Astrocyte of the hippocampus (primary cell): Measurements from ENCODE around the gene TIGD7.

Experiments used
- DNase-seq: peaks from one replicate; pipeline ENCODE4 v3.0.0; 2011; ENCODE audit warnings: low read depth, low spot score

TIGD7 gene, protein sequence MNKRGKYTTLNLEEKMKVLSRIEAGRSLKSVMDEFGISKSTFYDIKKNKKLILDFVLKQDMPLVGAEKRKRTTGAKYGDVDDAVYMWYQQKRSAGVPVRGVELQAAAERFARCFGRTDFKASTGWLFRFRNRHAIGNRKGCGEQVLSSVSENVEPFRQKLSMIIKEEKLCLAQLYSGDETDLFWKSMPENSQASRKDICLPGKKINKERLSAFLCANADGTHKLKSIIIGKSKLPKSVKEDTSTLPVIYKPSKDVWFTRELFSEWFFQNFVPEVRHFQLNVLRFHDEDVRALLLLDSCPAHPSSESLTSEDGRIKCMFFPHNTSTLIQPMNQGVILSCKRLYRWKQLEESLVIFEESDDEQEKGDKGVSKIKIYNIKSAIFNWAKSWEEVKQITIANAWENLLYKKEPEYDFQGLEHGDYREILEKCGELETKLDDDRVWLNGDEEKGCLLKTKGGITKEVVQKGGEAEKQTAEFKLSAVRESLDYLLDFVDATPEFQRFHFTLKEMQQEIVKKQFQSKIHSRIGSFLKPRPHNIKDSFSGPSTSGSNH

DNA sequence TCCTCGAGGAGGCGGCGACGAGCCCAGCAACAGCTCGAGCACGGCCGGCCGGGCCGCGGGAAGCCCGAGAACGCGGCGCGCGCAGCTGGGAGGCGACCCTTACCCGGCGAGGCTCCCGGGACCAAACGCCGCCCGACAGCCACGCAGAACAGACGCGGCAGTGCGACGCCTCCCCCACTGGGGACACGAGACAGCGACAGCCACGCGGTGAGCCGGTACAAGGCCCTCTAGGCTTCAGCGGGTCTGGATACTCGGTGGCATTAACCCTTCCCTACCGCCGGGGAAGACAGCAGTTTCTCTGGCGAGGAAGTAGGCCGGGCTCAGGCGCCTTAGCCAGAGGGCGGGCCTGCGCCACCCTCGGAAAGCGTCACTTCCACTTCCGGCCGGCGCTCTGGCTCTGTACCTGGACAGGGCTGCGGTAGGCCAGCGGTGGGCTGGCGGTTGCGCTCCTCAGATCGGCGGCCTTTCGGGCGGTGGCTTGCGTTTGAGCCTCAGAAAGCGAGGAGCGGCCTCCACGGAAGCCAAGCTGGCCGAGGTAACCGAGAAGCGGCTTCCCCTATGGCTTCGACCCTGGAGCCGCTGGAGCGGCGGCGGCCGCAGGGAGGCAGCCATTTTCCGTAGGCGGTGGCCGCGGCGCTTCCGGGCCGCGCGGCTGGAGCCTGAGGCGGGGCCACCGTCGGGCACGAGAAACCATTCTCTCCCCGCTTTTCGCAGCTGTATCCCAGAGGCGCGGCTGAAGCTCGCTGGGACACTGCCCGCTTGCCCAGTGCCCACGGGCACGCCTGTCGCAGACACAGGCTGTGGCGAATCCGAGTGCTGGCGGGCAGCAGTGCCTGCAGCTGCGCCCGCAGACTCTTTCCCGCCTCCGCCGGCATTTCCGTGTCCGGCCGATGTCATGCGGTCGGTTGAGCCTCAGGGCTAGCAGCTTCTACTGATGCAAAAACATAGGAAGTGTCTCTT is at the start of gene TIGD7, which contains the start of gene ZNF75A:
TIGD7 (minus strand) TSS at position 322 of the 960 bp plus-strand sequence. CDS start 4,816 bp downstream, outside the sequence.
ZNF75A (plus strand) TSS at position 389 of the 960 bp plus-strand sequence. CDS start 2,932 bp downstream, outside the sequence.
- DNase-seq: peak; percentile 96

DNA sequence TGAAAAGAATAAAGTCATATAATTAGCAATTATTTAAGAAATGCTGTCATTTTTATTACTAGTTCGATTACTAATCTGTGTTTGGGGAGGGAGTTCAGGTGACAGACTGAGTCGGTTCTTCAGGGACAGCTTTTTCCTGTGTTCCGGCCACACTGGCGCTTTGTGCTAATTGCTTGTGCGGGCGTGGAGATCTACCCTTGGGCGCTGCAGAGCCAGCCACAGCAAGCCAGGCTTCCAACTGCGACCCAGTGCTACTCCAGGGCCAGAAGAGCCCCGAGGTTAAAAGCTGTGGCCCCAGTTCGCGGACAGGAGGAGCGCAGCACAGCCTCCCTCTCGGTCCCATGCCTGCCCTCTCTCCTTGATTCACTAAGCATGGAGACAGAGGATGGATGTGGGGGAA is 43.9 kb upstream of the TIGD7 start:
- no peak for DNase-seq

DNA sequence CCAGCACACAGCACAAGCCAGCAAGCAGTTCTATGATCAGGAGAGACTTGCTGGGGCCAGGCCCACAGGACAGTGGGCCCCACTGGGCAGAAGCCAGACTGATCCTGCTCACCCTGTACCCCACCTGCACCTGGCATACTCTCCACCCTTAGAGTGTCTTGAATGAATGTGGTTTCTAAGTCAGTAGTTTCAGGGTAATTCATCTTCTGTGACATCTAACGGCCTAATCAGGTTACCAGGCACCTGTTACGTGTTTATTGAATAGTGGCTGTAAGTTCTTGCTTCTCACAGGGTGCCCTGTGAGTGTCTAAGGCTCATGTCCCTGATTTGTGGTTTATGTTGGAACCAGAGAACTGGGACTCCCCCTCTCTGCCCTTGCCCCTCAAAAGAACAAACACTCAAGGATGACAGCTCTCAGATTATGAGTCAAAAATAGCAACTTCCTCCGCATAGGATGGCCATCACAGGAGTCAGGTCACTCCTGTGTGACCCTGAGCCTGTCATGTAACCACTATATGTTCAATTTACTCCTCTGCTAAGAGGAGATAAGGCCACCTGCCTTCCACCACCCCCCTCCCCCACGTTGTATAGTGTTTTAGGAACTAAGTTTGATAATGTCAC is 43.4 kb upstream of the TIGD7 start:
- no peak for DNase-seq

DNA sequence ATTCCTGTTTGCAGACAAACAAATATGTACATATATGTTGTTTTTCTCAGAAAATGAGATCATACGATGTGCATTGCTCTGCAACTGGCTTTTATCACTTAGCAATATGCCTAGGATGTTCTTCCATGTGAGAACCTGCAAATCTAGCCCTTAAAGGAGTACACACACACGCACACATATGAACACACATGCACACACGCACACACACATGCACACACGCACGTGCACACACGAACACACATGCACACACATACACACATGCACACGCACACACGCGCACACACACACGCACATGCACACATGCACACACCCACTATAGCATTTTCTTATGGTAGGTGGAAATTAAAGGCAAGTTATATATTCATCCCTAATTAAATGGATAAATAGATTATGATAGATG is 42.4 kb upstream of the TIGD7 start:
- DNase-seq: no peak

DNA sequence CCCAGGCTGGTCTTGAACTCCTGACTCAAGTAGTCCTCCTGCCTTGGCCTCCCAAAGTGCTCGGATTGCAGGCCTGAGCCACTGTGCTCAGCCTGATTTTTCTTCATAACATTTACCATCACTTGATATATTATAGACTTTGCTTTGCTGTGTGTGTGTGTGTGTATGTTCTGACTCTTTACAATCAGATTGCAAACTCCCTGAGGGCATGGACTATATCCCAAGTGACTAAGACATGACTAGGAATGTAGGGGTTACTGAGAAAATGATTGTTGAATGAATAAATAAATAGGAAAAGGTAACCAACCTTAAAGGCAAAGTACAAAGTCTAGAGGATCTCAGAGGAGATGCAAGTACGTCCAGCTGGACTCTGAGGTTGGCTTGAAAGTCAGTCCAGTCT is 40.8 kb upstream of the TIGD7 start:
- no peak for DNase-seq

DNA sequence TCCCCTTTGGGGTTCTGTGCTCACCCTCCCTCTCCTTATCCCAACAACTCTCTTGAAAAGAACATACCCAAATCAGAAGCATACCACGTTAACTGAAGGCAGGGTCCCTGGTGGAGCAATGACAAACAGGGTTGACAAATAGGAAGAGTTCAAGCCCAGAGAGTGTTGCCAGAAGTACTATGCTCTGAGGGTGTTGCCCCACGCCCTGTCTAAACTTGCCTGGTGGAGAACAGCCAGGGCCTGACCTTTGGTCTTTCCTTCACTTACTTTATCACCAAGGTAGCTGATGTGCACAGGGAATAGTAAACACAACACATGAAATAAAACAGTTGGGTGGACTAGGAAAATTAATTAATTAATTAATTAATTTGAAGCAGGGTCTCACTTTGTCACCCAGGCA is 23.4 kb upstream of the TIGD7 start:
- no peak for DNase-seq

DNA sequence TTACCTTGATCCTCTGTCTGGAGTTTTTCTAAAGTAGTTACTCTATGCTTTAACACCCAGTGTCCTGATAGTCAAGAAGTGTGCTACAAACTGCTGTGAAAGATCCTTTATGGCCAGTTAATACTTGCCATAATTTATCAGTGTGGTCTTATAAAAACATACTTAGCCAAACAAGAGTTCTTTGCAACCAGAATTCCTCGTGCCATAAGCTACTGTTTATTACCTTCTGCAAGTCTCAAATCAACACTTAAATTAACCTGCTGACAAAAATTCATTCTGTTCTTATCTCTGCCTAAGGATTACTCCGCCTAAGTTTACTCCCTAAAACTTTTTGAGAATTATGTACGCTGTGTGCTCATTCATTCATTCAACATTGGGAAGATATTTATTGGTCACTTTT is 22.9 kb upstream of the TIGD7 start:
- no peak for DNase-seq

DNA sequence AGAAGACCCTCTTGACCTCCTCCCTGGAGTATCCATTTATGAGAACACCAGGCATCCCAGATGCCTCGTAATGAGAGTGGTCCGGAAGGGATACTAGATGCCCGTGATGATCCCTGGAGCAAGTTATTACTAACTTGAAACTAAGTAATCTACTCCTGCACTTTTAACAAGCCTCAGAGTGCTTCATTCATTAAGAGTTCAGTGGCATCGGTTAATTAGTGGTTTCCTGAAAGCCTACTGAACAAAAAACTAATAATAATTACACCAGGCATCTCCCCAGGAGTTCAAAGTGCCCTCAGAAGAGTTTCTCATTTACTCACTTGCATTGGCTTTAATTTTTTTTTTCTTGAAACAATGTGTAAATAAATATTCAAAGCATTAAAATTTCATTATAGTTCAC is 22.3 kb upstream of the TIGD7 start:
- DNase-seq: no peak

DNA sequence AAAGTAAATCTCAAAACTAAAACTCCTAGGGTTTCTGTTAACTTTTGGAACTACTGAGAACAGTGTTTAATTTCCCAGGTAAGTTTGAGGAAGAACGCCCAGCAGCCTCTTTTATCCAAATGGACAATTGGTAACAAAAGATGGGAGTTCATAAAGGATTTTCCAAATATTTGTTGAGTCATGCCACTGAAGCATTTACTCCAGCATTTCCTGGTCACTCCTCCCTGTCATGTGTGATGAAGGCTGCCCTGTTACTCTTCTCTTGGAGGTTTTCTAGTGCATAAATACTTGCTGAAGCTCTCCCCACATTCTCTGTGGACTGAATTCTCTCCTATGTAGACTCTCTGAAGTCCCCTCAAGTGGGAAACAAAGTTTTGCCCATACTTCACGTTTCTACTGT is 16.6 kb upstream of the TIGD7 start:
- no peak for DNase-seq

DNA sequence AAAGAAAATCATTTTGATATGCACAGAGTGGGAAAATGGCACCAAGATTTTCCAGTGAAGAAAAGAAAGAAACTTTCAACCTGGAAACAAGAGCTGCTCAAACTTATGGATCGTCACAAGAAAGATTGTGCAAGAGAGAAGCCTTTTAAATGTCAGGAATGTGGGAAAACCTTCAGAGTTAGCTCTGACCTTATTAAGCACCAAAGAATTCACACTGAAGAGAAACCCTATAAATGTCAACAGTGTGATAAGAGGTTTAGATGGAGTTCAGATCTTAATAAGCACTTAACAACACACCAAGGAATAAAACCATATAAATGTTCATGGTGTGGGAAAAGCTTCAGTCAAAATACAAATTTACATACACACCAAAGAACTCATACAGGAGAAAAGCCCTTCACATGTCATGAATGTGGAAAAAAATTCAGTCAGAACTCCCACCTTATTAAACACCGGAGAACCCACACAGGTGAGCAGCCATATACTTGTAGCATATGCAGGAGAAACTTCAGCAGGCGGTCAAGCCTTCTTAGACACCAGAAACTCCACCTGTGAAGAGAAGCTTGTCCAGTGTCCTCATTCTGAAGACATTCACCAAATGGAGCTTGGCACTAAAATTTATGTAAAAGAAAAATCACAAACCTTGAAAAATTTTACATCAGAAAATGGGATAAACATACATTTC is 12.2 kb upstream of the TIGD7 start:
- peak; percentile 8 for DNase-seq

DNA sequence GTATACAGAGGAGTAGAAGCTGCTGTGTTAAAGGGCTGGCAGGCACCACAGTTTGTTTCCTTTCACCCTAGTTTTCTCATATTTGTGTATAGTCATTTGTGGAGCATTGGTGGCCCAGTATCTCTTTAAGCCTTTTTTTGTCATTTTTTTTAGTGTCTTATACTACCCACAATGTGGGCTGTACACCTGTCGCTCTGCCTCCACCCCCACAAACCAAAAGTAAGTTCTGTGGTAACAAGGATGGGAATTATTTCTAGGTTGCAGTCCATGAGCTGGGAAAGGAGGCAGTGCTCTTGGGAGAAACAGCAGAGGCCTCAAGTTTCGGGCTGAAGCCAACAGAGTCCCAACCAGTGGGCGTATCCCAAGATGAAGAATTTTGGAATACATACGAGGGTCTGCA is 6.3 kb upstream of the TIGD7 start:
- no peak for DNase-seq

DNA sequence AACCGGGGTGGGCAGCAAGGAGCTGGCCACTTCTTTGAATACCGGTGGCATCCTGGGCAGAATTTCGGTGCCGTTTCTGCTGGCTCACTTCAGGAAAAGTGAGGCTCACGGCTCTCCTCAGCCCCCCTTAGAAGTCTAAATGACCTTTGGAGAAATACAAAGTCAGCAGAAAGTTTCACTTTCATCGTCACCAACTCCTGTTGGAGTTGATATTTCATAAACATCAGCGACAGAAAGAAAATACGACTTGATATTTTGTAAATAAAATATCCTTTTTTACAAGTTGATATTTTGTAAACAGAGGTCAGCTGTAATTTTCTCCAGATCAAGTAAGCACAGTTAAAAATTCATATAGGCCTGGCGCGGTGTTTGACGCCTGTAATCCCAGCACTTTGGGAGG is 848 bp upstream of the TIGD7 start:
- DNase-seq: no peak

DNA sequence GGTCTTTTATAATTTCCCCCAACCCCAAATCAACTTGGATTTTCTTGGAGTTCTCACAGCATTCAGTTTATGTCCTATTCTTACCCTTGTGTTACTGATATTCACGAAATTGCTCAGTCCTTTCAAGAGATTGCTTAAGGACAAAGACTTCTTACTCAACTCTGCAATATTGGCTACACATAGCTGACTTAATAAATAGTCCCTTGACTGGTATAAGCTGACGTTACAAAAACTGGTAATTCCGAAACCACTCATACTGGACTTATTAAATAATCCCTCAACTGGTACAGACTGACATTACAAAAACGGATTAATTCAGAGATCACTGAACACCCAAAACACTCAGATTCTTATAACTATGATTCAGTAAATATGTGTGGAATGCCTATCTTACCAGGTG is 860 bp downstream of the TIGD7 start:
- DNase-seq: no peak

DNA sequence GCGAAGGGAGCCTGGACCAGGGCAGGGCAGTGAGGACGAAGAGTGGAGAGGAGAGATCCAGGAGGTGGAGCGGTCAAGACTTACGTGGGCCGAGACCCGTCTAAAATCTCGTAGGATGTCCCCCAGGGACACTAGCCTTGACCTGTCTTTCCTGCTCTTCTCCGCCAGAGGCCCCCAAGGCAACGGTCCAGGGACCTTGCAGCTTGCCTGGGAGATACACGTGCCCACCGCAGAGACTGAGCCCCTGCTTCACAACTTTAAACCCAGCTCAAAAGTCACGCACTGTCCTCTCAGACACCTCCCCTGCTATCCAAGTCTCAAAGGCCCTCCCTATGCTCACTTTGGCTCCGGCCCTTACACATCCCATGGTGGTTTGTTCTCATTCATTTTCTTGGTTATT is 9.4 kb downstream of the TIGD7 start:
- no peak for DNase-seq

DNA sequence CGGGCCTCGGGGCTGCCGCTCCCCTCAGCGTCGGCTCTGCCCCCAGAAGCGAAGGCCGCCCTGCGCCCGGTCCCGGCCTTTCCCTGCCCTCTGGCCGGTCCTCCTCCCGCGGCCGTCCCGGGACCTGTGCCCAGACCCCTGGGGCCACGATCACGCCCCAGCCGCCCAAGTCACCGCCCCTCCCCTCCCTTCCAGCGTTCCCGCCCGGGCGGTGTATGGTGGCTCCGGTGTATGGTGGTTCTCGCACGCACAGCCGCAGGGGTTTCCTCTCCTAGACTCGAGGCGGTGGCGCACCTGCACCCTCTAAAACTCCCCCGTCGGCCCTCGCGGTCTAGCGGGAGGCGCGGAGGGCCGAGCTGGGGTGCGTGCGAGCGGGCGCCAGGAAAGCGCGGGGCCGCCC is 10.0 kb downstream of the TIGD7 start:
- DNase-seq: no peak

DNA sequence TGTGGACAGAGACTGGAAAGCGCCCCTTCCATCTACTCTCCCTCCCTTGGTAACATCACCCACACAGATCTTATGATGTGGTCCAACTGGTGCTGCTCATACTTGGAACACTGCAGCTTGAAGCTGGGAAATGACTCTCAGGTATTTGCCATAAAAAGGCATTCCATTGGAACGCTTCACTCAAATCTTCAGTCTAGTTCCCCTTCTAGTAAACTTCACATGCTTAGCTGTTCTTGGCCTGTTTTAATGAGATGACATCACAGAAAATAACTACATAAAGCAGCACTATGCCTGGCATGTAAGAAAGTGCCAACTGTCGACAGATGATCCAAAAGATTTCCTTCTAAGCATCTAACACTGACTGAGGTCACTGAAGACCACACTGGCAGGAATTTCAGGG is 12.6 kb downstream of the TIGD7 start:
- peak; percentile 52 for DNase-seq

DNA sequence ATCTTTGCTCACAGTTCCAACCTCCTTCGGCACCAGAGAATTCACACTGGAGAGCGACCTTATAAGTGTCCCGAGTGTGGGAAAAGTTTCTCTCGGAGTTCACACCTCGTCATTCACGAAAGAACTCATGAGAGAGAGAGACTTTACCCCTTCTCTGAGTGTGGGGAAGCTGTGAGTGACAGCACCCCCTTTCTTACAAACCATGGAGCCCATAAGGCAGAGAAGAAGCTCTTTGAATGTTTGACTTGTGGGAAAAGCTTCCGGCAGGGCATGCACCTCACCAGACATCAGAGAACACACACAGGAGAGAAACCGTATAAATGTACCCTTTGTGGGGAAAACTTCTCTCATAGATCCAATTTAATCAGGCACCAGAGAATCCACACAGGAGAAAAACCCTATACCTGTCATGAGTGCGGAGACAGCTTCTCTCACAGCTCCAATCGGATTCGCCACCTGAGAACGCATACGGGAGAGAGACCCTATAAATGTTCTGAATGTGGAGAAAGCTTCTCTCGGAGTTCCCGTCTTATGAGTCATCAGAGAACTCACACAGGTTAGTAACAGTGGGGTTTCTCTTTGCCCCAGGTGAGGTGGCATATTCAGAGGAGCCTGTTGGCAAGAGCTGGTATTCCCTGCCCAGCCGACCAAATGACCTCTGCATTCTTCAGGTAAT is 15.1 kb downstream of the TIGD7 start:
- no peak for DNase-seq

DNA sequence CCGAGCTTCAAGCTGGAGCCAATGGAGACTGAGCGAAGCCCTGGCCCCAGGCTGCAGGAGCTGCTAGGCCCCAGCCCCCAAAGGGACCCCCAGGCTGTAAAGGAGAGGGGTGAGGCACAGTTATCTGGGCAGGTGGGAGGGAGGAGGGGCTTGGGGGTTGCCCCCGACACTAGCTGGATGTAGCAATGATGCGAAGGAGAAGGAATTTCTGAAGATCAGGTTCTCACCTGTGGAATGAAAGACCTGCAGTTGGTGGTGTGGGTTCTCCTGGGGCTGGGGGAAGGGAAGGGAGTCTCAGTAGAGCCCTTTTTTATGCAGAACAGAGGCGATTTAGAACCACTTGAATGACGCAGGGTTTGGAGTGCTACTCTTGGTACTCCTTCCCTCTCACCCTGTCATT is 20.1 kb downstream of the TIGD7 start:
- no peak for DNase-seq

DNA sequence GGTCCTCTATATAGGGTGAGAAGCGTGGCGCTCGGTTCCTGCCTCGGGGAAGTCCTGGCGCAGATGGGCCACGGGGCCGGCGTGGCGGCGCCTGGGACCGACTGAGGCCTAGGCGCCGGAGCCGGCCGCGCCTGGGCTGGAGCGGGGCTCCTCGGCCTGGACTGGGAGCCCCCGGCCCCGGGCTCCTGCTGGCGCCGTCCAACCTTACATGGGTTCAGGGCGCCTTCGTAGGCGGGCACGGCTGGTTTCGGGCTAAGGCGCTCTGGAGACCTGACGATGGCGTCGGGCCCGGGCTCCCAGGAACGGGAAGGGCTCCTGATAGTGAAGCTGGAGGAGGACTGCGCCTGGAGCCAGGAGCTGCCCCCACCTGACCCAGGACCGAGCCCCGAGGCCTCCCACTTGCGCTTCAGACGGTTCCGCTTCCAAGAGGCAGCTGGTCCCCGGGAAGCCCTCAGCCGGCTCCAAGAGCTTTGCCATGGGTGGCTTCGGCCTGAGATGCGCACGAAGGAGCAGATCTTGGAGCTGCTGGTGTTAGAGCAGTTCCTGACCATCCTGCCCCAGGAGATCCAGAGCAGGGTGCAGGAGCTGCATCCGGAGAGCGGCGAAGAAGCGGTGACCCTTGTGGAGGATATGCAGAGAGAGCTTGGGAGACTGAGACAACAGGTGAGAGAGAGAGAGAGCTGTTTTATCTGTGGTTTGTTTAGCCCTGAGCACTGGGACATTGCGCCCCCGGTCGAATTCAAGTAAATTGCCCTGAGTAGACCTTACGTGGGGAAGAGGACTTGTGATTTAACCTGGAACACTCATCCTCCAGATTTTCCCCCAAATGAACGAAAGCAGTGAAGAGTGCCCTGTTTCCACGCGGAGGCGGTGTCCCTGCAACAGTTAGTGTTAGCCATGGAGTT is 21.4 kb downstream of the TIGD7 start:
- no peak for DNase-seq
